Activated CD4-positive, alpha-beta T cell treated with anti-CD3 and anti-CD28 coated beads, Interleukin-2, Interleukin-6, amounts not matched to agents 100 ng/mL and 50 ng/mL, durations not matched to agents 16 hours and 8 hours (primary cell): ENCODE results near the gene MAD2L1BP.
"Not testable (repeated sequence)": the region's sequence is repeated elsewhere in the genome, so short reads cannot be mapped to it uniquely, and the experiment has no call there.

Experiments used
- DNase-seq: peaks from one replicate; pipeline ENCODE4 v3.0.0-alpha.2; 2020

The MAD2L1BP gene, protein sequence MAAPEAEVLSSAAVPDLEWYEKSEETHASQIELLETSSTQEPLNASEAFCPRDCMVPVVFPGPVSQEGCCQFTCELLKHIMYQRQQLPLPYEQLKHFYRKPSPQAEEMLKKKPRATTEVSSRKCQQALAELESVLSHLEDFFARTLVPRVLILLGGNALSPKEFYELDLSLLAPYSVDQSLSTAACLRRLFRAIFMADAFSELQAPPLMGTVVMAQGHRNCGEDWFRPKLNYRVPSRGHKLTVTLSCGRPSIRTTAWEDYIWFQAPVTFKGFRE

DNA sequence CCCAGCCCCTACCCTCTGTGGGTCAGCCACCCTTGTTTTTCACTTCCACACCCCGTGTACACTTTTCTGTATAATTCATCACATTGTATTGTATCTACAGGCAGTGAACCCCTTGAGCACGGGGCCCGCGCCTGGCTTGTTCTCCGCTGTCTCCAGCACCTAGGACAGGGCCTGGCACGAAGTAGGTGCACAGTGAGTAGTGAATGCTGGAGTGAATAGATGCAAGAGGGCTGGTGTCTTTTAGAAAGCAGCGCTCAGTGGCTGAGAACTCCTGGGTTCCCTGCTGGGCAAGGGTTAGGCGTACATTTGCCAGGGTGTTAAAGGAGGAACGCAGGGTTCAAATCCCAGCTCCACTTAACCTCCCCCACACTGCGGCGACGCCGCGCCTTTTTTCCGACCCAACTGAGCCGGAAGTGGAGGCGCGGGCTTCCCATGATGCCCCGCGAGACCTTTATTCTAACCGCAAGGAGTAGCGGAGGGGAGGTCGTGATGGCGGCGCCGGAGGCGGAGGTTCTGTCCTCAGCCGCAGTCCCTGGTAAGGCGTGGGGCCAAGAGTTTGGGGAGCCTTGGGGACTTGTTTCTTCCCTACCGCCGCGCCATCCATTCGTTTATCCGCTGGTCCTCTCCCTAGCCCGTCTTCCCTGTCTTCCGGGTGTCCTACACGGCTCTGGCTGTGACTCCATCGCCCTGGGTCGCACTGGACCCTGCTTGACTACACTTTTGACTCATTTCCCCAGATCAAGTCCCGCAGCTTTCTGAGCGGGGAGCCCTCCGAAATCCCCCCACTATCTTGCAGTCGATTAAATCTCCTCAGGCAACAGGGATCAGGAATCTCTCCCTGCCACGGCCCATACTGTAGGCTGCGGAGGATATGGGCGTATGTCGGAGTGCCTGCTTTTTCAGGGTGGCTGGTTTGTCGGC is at the start of gene MAD2L1BP:
Gene MAD2L1BP (plus strand): TSS at position 454 of the 921 bp plus-strand sequence. CDS start 36 bp downstream, at position 490.
- peak; percentile 92 for DNase-seq

DNA sequence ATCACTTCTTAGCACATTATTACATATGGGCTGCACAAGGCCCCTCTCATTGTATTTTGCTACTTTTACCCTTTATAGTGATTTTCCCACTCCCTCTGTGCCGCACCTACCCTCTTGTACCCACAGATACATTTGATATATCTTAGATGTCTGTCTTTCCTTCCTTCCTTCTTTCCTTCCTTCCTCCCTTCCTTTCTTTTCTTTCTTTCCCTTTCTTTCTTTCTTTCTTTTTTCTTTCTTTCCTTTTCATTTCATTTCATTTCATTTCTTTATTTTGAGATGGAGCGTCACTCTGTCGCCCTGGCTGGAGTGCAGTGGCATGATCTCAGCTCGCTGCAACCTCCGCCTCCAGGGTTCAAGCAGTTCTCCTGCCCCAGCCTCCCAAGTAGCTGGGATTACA is 47.4 kb upstream of the MAD2L1BP start:
- no peak for DNase-seq

DNA sequence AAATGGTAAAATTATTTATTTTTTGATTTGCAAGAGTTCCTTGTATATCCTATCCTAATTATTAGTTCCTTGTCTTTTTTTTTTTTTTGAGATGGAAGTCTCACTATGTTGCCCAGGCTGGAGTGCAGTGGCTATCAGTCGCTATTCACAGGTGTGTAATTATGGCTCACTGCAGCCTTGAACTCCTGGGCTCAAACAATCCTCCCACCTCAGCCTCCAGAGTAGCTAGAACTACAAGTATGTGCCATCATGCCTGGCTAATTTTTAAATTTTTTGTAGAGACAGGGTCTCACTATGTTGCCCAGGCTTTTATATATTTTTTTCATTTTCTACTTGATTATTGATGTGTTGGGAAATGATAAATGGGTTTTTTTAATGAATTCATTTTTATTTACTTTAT is 46.1 kb upstream of the MAD2L1BP start:
- not testable (repeated sequence) for DNase-seq

DNA sequence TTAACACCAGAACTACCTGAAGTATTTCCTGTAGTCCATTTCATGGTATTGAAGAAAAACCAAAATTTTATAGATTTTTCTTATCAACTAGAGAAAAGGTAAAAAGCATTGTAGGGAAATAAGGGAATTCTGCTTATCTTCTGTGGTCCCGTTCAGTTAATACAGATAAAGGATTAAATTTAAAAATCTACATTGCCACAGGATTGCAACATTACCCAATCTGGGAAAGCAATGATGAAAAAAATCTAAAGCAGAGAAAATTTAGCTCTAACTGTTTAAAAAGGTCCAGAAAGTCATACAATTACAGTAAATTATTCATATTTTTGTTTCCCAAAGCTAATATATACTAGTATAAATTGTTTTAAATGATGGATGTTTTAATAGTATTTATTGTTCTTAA is 41.7 kb upstream of the MAD2L1BP start:
- no peak for DNase-seq

DNA sequence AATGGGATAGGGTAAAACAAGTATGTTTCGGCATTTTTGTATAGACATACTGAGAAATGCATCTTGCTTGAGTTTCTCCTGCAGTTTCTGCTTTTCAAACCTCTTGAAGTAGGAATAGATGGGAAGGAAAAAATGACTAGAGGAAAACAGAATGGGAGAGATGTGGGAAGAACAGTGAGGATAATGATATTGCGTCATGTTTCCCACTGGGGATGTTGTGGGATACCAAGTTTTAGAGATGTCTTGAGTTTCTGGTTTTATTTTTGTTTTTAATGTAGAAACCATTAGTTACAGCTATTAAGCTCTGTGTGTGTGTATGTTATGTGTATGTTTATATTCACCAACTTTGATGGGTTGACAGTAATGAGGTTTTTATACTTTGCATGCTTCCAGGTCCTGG is 35.0 kb upstream of the MAD2L1BP start:
- DNase-seq: no peak

DNA sequence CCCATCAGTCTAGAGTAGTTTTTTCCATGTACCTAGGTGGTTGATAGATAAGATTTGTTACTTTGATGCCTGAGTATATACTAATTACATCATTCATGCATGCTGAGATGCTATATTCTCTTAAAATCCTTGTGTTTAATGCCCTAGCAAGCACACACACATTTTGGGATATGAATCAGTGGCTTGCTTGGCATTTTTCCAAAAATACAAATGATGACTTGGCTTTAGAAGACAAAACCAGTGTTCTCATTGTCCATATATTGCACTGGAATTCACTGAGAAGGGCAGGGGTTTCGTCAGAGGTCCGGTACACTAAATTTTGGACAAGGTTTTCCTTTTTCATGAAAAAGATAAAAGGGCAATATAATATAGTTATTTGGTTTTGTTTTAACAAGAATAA is 31.5 kb upstream of the MAD2L1BP start:
- DNase-seq: no peak

DNA sequence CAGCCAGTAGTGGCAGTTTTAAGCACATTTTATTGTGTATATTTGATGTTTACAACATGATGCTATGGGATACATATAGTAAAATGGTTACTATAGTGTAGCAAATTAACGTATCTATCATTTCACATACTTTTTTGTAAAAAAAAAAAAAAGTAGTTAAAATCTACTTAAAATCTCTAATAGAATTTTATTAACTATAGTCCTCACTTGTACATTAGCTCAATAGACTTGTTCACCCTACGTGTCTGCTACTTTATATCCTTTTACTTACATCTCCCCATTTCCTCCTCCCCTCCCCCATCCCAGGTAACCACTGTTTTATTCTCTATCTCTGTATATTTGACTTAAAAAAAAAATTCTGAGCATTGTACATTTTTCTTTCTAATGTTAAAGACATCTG is 29.6 kb upstream of the MAD2L1BP start:
- DNase-seq: no peak

DNA sequence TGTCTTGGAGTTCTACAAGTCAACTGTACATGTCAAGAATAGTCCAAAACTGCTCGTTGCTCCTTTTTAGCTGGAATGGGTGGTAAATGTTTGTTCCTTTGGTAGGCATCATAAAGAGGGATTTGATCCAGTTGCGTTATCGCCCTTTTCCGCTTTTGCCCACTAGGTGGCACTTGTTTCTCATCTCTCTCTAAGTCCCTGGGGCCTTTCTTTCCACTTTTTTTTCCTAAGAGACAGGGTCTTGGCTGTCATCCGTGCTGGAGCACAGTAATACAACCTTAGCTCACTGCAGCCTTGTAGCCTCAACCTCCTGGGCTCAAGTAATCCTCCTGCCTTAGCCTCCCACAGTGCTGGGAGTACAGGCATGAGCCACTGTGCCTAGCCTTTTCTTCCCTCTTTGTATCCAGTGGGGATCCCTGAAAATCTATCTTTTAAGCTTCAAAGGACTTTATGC is 27.3 kb upstream of the MAD2L1BP start:
- peak; percentile 65 for DNase-seq

DNA sequence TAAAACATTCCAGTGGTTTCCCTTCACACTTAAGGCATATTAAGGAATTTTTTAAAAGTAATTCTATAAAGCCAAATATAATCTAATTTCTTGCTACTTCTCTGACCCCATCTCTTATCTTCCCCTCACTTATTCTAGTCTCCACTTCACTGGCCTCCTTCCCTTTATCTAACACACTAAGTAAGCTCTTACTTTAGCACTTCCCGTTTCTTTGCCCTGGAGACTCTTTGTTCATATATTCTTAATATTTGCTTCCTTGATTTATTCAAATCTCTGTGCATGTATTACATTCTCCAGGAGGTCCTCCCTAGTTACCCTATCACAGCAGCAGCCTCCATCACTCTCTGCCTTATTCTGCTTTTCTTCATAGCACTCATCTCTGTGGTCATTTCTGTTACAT is 26.8 kb upstream of the MAD2L1BP start:
- no peak for DNase-seq

DNA sequence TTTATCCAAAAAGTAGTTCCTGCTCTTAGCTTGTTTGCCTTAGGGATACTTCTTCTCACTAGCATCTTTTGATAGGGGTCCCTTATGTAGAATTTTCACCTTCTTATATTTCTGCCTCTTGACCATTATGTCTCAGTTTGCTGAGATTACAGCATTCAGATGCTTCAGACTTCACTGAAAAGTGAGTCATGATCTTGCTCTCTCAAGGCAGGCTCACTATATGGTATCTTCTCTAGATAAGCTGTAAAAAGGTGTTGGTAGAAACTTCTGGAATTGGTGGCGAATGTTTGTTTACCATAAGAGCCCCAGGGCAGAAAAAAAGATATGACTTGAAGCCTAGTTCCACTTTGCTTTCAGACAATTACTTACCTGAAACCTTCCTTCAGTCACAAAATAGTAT is 26.2 kb upstream of the MAD2L1BP start:
- DNase-seq: no peak

DNA sequence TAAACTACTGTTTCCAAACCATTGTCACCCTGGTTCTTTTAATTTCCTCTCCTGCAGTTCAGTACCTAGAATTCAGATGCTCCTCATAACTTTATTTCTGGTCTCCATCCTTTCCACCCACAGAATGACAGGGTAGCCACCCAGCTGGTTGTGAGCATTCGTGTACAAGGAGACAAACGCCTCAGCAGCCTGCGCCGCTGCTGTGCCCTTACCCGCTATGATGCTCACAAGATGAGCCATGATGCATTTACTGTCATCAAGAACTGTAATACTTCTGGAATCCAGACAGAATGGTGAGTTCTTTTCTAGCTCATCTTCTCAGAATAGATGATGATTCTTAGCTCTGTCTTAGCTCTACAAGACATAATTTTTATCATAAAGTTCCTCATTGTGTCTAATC is 25.2 kb upstream of the MAD2L1BP start:
- no peak for DNase-seq

DNA sequence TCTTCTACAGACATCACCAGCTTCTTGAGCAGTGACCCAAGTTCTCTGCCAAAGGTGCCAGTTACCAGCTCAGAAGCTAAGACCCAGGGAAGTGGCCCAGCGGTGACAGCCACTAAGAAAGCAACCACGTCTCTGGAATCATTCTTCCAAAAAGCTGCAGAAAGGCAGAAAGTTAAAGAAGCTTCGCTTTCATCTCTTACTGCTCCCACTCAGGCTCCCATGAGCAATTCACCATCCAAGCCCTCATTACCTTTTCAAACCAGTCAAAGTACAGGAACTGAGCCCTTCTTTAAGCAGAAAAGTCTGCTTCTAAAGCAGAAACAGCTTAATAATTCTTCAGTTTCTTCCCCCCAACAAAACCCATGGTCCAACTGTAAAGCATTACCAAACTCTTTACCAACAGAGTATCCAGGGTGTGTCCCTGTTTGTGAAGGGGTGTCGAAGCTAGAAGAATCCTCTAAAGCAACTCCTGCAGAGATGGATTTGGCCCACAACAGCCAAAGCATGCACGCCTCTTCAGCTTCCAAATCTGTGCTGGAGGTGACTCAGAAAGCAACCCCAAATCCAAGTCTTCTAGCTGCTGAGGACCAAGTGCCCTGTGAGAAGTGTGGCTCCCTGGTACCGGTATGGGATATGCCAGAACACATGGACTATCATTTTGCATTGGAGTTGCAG is 21.8 kb upstream of the MAD2L1BP start:
- DNase-seq: no peak

DNA sequence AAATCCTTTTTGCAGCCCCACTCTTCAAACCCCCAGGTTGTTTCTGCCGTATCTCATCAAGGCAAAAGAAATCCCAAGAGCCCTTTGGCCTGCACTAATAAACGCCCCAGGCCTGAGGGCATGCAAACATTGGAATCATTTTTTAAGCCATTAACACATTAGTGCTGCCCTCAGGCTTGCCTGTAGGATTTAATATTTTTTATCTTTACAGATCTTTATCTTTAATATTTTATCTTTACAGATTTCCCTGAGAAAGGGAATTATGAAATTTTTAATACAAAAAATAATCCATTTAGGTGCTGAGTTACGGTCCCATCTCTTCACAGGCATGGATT is 21.3 kb upstream of the MAD2L1BP start:
- no peak for DNase-seq

DNA sequence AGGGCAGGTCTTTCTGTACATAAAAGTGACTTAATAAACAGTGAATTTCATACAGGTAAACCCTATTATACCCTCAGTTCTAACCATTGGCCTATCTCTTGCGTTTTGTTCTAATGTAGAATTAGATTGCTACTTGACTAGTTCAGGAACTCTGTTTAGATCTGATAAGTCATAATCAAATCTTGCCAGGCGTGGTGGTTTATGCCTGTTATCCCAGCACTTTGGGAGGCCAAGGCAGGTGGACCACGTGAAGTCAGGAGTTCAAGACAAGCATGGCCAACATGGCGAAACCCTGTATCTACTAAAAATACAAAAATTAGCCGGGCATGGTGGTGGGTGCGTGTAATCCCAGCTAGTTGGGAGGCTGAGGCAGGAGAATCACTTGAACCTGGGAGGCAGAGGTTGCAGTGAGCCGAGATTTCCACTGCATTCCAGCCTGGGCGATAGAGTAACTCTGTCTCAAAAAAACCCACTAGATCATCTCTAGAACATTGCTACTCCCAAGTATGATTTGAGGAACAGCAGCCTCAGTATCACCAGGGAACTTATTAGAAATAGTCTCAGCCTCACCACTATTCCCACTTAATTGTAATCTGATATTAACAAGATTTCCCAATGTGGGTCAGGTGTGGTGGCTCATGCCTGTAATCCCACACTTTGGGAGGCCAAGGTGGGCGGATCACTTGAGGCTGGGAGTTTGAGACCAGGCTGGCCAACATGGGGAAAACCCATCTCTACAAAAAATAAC is 18.7 kb upstream of the MAD2L1BP start:
- no peak for DNase-seq

DNA sequence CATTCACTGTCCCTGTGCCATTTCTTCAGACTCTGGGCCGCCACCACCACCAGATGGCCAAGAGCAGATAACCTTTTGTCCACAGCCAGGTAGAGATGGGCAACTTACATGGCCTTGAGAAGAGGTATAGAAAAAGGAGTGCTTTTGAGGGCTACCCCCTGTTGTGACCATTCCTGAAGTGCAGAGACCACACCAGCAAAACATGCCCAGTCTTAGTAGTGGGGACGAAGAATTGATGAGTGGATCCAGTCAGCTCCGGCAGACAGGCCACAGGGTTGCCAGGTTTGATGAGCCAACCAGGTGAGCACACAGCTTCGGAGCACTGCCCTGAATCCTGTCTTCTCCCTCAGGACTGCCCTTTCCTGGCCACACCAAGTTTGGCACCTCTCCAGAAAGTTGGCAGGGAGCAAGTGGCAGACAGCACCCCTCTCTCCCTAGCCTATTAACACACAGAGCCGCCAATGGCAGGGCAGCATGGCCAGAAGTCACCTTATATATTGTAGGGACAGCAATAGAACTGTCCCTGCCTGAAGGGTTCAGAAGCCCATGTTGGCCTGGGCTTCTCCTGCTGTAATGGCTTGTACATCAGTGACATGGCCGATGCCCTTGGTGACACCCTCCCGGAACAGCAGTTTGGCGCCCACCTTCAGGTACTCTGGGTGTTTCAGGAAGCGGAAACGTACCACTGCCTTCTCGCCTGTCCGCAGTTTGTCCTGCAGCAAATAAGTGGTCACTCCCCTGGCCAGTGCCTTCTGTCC is 14.4 kb upstream of the MAD2L1BP start:
- no peak for DNase-seq

DNA sequence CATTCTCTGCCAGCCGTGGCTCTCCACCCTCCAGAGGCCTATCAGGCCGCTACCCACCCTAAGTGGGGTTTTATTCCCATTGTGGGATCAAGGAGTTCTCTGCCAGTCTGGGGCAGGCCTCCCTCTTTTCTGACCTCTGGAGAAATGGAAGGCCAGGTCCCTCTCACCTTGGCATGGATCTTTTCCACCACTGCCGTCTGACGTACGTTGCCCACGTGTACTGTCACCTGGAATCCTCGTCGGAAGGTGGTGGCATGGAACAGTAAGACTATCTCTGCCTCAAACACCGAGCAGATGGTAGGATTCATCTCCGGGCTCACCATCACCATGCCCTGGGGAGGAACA is 13.8 kb upstream of the MAD2L1BP start:
- DNase-seq: no peak

DNA sequence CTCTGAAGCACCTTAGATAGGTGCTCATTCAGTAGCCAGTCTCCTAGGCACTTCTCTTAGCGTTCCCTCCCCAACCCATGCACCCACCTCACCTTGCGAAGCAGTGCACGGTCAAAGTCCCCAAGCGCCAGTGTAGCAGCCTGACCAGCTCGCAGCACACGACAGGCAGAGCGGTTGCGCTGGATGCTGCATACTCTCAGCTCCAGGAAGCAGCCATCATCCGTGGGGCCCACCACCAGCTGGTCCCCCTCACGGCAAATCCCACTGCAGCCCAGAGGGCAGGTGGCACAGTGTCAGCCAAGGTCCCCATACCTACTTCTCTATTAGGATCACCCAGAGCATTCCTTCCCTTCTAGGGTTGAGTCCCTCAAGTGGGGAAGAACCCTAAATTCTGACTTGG is 13.1 kb upstream of the MAD2L1BP start:
- no peak for DNase-seq

DNA sequence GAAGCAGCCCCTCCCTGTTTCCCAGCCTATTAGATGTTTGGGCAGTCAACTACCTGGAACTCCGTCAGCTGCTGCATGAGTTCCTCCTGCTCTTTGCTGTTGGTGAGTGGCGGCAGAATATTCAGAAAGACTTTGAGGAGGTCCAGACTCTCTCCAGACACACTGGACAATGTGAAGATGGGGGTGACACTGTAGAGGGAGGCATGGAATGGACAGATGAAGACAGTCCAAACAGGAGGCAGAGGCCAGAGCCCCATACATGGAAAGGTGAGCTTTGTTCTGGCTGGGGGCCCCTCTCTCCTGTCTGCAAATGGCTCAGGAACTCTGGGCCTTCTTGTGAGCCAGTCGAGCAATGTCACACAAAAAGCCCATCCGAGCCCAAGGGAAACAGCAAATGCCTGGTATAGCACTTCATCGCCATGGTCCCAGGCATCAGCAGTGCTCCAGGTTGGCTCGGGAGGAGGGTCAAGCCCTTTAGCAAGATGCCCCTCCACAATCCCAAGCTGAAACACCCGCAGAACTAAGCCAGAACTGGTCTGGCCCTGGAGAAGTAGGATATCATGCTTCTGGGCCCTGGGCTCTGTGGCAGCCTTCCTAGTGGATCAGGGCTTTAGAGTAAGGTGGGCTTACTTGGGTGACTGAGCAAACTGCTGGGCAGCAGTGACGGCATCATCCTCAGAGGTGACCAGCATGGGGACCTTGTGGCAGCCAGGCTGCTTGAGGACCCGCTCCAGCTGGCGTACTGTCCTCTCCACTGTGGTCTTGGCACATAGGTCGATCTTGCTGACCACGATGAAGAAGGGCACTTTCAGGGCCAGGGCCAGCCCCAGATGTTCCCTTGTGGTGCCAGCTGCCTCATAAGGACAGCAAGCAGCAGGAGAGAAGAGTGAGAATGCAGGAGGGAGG is 11.5 kb upstream of the MAD2L1BP start:
- DNase-seq: no peak

DNA sequence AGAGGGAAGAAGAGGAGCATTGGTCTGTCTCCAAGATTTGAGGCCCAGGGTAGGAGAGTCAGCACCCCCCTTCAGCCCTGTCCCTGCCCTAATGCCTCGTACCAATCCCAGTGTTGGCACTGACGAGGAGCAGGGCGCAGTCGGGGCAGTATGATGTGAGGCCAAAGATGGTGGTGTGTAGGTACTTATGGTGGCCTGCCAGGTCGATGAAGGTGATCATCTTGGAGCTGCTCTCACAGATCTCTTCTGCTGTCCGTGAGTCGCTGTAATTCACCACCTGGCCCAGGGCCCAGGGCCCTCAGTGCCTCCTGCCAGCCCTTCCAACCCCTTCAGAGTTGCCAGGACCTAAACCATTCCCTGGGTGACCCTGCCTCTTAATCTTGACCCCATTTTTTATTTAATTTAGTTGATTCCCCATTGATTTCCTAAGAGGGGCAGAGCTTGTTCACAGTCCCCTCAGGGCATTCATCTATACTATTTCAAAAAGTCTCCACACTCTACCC is 10.8 kb upstream of the MAD2L1BP start:
- no peak for DNase-seq

DNA sequence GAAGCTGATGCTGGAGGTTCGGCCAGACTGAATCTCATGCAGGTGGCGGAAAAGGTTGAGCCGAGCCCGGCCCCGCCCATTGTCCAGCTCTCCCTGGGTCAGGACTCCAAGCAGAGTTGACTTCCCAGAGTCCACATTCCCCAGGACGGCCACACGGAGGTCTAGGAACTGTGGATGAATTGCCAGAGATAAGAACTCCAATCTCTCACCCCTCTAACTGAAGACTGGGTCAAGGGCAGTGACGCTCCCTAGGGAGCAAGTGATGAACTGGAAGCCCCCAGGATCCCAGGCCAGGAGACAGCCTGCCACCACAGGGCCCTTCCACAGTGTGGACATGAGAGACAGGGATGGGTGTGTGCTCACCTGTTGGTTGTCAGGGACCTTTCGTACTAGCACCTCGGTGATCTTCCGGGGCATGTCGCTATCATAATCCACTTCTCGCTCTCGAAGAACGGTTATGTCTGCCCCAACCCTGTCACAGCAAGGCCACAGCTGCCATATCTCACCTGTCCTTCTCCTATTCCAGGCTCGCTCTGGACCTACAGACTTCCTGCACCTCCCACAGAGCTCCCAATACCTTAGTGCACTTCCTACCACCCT is 10.1 kb upstream of the MAD2L1BP start:
- DNase-seq: no peak
